HG03558 (cell line): ENCODE measurements around the gene GALK2.
"Not testable (repeated sequence)": the region's sequence is repeated elsewhere in the genome, so short reads cannot be mapped to it uniquely, and the experiment has no call there.

Experiments
- ATAC-seq: cut with Tn5 transposase; IDR thresholded peaks from one replicate; pipeline ENCODE4 v1.9.1; 2021; ENCODE audit warnings: moderate number of reproducible peaks; ENCODE audit not compliant: unreplicated experiment; ENCODE audit errors: extremely low read depth

GALK2 gene

DNA sequence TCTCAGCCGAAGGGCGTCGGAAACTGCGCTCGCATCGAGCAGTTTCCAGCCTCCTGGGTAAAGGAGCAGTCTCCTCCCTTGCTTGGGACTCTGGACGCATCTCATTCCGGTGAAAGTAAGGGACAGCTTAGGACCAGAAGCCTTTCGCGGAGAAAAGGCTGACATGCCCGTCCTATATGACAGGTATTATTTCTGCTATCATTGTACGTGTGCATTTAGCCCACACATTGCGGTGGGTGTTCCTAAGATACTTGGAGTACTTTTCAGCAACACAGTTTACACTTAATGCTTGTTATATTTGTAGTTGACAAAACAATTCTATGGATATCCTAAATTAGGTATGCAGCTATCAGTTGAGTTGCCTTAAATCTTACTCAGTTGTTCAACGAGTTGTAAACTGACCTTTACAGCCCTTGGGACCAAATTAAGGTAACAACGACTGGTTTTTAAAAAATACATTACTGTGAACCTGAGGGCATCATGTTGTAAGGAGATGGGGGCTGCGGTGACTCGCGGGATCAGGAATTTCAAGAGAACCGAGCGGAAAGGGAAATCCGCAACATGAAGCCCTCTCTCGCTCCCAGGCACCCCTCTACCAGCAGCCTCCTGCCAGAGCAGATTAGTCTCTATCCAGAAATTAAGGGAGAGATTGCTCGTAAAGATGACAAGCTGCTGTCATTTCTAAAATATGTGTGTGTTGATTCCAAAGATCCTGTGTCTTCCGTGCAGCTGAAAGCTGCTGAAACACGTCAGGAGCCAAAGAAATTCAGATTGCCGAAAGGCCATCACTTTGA is 14.0 kb upstream of the GALK2 start:
- ATAC-seq = no peak

- no peak for ATAC-seq
These were observed 6.4 kb upstream of the GALK2 start for GRCh38 chr15:49163678-49164077.

DNA sequence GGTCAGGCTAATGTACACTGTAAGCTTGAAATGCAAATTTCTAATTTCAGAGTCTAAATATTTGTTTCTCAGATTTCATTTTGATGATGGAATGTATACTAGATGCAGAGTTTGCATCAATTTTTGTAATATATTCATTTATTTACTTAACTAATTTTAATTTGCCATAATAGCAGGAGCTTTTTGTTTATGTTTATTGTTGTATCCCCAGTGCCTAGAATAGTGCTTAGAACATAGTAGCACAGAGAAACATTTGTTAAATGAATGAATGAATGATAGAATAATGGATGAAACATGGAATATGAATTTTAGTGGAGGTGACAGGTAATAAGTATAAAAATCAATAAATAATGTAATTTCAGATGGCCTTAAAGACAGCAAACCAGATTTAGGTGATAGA is 5.2 kb upstream of the GALK2 start:
- ATAC-seq = no peak

DNA sequence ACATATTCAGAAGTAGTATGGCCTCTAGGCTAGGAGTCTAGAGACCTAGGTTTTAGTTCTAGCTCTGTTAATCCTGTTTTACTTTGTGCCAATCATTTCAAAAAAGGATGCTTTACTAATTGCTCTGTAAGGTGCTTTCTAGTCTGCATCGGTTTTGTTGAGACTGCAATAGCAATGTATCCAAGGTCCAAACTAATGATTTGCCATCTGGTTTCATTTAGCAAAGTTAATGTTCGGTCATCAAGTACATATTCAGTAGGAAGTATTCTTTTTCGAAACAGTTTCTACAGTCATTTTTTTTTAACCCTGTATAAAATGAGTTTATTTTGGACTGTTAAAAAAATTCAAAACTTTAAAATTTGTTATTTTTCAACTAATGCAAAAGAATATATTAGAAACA is 2.0 kb upstream of the GALK2 start:
- ATAC-seq = no peak

DNA sequence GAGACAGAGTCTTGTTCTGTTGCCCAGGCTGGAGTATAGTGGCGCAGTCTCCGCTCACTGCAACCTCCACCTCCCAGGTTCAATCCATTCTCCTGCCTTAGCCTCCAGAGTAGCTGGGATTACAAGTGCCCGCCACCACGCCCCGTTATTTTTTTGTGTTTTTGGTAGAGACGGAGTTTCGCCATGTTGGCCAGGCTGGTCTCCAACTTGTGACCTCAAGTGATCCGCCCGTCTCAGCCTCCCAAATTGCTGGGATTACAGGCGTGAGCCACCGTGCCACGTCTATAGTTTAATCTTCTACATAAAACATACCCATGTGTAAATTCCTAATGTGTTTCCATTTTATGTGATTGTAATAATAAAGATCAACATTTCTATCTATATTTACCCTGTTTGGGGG is 1.7 kb downstream of the GALK2 start:
- ATAC-seq = no peak

DNA sequence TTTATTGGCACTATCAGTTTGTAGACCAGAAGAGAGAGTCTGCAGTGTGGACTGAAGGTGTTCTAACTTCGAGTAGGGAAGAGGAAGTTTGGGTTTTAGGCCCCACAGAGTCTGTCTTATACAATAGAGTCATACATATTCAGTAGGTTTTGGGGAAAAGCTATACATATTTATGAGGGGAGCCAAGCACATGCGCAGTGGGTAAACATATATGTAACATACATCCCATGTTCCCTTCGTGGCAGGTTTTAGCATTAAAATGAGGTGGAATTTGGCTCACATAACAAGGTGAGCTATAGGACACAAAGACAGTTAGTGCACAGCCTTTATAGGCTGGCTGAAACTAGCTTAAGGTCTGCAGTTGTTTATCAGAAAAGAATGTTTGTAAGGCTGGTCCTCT is 4.9 kb downstream of the GALK2 start:
- no peak for ATAC-seq

DNA sequence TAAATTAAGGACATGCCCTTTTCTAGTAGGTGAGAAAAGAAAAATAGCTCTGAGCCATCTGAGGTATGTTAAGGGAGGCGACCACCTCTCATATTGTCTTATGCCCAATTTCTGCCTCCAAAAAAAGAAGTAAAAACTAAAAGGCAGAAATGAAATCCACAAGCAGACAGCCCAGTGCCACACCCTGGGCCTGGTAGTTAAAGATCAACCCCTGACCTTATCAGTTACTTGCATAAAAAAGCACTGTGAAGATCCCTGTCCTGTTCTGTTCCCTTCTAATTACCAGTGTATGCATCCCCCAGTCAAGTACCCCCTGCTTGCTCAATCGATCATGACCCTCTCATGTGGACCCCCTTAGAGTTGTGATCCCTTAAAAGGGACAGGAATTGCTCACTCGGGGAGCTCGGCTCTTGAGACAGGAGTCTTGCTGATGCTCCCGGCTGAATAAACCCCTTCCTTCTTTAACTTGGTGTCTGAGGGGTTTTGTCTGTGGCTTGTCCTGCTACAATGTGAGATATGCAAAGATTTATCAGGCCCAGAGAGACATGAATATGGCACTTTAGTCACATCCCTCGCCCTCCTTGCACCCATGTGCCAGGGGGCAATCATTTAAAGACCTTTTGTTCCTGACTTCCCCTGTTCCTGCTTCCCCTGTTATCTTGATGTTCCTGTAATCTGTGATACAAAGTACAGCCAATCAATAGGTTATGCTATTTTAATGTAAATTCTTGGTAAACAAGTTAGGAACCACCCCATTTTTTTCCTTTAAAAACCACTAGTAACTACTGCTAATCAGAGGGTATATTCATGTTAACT is 5.7 kb downstream of the GALK2 start:
- ATAC-seq = not testable (repeated sequence)

- no peak for ATAC-seq
These were observed 8.4 kb downstream of the GALK2 start for GRCh38 chr15:49178497-49178896.

DNA sequence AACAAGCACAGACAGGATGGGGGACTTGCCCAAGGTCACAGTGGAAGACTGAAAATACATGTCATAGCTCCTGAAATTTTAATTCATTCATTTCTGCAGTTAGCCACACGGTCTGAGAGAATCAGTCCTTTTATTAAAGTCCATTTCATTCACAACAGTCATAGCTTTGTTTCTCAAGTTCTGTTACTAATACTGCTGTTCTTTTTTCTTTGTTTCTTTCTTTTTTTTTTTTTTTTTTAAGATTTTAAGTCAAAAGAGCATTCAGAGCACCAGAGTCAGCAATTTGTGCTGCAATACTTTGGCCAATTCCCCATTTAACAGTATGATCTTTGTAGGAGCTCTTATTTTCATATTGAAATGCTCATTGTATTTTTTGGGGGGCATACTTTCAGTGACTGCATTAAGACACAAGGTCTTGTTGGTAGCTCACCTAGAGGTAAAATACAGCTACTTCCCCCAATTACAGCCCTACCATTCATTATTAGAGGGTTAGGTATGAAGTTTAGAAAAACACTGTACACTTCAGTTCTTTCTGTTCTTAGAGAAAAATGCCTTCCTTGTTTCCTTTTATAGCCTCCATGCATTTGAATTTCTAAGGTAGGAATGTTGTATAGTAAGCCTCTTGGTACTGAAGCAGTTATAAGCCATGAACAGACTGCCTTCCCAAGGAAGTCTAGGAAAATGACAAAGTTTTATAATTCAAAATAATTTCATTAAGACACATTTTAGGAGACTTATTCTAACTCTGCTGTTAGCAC is 9.6 kb downstream of the GALK2 start:
- ATAC-seq = no peak

GRCh38 chr15:49182128-49182527 is 12.1 kb downstream of the GALK2 start:
- ATAC-seq = no peak

DNA sequence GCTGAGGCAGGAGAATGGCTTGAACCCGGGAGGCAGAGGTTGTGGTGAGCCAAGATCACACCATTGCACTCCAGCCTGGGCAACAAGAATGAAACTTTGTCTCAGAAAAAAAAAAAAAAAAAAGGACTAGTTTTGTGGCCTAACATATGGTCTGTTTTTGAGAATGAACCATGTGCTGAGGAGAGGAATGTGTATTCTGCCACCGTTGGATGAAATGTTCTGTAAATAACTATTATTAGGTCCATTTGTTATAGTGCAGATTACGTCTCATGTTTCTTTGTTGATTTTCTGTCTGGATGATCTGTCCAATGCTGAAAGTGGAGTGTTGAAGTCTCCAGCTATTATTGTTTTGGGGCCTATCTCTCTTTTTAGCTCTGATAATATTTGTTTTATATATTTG is 13.7 kb downstream of the GALK2 start:
- not testable (repeated sequence) for ATAC-seq

- peak; percentile 68 for ATAC-seq
These were observed 15.4 kb downstream of the GALK2 start for GRCh38 chr15:49185473-49185872.

DNA sequence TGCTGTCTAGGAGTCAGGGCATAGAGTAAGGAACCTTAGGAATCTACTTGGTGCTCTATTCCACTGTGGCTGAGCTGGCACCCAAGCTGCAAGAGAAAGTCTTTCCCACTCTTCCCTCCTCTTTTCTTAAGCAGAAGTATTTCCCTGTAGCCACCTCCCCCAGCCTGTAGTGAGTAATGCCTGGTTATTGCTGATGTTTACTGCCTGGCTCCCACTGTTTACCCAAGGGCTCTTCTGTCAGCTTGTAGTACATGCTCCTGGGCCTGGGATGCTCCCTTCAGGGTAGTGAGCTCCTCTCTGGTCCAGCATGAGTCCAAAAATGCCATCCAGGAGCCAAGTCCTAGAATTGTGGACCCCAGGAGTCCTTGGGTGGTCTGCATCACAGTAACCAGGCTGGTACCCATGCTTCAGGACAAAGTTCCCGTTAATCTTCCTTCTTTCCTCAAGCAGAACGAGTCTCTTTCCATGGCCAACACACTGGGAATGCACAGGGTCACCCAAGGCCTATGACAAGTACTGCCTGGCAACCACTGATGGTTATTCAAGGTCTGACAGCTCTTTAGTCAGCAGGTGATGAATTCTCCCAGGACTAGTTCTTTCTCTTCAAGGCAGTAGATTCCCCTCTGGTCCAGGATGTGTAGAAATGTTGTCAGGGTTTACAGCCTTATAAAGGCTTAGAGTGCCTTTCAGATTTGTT is 17.6 kb downstream of the GALK2 start:
- no peak for ATAC-seq

DNA sequence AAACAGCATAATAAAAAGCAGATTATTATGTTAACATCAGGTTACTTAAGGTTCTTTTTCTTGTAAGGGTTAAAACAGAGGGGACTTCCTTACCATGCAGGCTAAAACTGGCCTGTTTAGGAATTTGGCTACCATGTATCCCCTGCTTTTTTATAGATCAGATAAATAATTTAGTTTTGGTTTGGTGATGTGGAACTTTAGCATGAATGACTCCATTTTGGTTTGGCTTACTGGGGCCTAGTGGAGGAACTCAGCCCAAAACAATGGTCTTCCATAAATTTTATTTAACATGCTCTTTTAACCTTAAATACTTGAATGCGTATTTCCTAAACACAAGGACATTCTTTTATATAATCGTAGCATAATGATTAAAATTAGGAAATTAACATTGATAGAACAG is 18.9 kb downstream of the GALK2 start:
- ATAC-seq = no peak

- no peak for ATAC-seq
These were observed 19.6 kb downstream of the GALK2 start for GRCh38 chr15:49189631-49190030.

GRCh38 chr15:49190586-49190985 is 20.5 kb downstream of the GALK2 start:
- no peak for ATAC-seq

GRCh38 chr15:49191892-49192291 is 21.8 kb downstream of the GALK2 start:
- ATAC-seq = no peak

- ATAC-seq = no peak
These were observed 26.8 kb downstream of the GALK2 start for GRCh38 chr15:49196856-49197255.

DNA sequence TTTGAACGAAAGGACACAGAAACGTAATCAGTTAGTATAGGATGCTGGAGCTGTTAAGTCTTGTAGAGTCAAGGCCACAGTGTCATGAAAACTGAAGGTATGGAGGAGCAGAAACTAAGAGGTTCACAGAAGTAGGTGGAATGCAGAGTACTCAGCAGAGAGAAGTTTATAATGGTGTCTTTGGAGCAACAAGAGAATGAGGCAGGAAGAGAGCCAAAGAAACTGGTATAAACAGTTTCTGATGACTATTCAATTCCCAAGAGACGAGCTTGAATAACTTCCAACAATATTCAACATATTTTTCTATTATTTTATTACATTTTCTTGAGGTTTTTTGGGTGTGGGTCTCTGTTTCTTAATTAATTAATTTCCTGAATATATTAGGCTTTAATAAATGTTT is 29.6 kb downstream of the GALK2 start:
- ATAC-seq = no peak

DNA sequence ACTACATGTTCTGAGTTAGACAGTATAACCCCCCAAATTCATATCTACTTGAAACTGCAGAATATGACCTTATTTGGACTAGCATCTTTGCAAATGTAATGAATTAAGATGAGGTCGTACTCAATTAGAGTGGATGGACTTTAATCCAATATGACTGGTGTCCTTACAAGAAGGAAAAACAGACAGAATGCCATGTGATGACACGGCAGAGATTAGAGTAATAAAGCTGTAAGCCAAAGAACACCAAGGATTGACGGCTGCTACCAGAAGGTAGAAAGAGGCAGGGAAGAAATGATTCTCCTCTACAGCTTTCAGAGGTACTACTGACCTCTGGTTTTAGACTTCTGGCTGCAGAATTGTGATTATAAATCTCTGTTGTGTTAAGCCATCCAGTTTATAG is 30.3 kb downstream of the GALK2 start:
- ATAC-seq = no peak
